GM19468 (cell line): ENCODE measurements around the gene RNF223.
A peak's percentile ranks its signal among the peaks of the same experiment; 100 is the strongest.
"Not testable (repeated sequence)": the region's sequence is repeated elsewhere in the genome, so short reads cannot be mapped to it uniquely, and the experiment has no call there.

ENCODE experiments used
- ATAC-seq: cut with Tn5 transposase; IDR thresholded peaks from one replicate; pipeline ENCODE4 v1.9.1; 2021; ENCODE audit warnings: mild to moderate bottlenecking, moderate library complexity, moderate number of reproducible peaks; ENCODE audit not compliant: unreplicated experiment; ENCODE audit errors: extremely low read depth

RNF223 gene

GRCh38 chr1:1074631-1075147, 583 bp upstream of the RNF223 start:
- ATAC-seq = no peak

- no peak for ATAC-seq
Measured at GRCh38 chr1:1072849-1073742, 1.0 kb downstream of the RNF223 start.

DNA sequence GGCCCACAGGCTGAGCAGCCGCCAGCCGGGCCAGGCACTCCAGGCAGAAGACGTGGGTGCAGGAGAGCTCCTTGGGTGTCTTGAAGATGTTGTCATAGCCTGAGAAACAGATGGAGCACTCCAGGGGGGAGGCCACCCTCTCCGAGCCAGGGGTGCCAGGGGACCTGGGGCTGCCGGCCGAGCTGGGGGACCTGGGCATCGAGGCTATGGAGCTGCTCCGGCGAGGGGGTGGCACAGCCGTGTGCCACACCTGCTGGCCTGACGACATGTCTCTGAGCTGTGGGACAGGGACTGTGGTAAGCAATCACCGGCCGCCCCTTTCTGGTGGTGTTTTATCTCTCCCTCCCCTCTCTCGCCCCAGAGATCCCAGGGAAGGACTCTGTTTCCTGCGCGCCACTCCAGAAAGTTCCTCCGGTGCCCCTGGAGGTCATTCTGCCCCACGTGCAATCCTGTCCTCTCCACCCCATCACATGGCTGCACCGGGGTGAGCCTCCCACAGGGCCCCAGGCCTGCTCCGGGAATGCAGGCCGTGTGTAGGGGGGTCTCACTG, 1.7 kb downstream of the RNF223 start:
- ATAC-seq = no peak

DNA sequence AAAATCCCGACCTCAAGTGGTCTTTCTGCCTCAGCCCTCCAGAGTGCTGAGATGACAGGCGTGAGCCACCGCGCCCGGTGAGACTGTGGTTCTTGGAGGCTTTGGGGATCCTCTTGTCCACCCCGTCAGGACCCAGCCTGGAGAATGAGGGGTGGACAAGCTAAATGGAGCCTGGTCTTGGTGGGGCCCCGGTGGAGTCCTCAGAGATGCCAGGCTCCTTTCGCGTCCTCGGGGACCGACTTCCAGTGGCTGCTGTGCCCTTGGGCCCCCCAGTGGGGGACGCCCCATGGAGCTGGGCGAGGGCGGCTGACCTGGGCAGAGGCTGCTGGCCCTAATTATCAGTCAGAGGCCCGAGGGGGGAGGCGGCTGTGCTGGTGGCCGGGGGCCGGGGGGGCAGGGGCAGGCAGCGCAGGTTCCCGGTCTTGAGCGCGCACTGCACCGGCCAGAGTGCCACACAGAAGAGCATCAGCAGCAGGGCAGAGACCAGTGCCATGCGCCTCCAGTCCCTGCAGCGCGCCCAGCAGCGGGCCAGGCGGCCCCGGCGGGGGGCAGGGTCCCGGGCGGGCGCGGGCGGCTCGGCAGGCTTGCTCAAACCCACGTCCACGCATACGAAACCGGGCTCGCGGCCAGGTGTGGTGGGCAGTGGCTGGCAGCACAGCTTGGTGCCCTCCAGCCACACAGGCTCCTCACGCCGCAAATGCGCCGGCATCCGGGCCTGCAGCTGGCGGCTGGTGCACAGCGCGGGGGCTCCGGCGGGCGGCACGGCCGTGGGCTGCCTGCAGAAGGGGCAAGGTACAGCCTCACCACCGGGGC, 2.4 kb downstream of the RNF223 start:
- no peak for ATAC-seq

- ATAC-seq = no peak
Measured at GRCh38 chr1:1069711-1070676, 4.1 kb downstream of the RNF223 start.

DNA sequence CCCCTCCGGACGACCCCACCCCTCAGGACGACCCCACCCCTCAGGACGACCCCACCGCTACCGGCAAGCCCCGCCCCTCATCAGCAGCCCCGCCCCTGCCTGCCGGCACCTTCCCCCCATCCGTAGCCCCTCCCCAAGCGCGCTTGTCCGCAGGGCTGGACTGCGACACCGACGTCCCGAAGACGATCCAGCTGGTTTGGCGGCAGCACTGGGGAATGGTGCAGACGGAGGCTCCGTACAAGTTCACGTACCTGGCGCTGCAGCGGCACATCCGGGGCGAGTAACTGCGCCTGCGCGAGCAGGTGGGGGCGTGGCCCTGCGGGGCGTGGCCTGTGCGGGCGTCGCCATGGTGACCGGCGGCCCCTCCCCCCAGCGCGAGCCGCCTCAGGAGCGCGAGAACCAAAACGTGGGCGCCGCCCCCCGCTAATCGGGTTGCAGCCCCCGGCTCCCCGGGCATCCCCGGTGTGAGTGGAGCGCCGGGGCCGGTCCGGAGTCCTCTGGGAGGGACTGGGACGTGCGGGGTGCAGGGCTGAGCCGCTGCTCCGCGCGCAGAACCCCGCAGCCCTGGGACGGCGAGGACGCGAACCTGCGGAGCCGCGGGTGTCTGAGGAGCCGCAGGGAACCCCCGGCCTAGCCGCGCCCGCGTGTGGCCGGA, 4.9 kb downstream of the RNF223 start:
- no peak for ATAC-seq

GRCh38 chr1:1068517-1069055, 5.5 kb downstream of the RNF223 start:
- ATAC-seq = no peak

DNA sequence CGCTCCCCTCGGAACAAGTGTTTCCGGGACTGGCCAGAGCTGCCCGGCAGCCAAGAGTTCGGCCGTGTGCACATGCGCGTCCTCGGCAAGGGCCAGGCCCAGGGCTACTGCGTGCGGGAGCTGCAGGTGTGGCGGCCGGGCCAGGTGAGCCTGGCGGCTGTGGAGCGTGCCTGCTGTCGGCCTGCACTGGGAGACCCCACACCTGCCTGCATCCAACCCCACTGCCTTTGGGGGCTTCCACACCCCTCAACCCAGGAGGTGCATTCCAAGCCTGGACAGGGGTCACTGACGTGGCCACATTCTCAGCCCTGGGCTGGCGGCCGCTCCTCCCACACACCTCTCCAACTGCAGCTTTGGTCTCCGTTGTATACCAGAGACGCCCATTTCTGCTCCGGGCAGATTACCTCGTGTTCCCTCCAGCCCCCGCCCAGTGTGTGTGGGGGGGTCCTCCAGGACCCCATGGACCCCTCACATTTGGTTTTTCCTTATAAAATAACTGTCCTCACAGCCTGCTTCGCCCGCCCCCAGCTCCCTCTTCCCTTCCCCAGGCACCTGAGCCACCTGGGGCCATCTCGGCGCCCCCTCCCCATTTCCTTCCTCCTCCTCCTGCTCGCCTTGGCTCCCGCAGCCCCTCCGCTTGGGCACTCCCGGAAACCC, 6.1 kb downstream of the RNF223 start:
- no peak for ATAC-seq

DNA sequence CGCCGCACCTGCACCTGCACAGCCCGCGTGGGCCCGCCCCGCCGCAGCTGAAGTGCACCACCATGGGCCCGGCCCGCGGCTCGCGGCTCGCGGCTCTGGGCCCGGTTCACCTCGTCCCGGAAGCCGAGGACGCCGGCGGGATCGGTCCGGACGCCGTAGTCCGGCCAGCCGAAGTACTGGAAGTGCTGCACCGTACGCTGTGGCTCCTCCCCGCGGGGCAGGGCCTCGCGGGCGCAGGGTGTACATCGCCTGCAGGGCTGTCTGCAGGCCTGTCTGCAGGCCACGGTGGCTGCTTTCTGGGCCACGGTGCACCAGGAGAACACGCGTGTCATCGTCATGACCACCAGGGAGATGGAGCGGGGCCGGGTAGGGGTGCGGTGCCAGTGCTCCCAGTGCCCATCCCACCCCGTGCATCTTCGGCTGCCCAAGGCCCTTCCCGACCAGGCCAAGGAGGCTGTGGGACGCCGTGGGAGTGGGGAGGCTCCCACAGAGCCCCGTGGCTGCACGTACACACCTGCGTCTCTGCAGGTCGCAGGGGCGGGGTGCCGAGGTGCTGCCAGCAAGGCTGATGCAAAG, 6.7 kb downstream of the RNF223 start:
- no peak for ATAC-seq

DNA sequence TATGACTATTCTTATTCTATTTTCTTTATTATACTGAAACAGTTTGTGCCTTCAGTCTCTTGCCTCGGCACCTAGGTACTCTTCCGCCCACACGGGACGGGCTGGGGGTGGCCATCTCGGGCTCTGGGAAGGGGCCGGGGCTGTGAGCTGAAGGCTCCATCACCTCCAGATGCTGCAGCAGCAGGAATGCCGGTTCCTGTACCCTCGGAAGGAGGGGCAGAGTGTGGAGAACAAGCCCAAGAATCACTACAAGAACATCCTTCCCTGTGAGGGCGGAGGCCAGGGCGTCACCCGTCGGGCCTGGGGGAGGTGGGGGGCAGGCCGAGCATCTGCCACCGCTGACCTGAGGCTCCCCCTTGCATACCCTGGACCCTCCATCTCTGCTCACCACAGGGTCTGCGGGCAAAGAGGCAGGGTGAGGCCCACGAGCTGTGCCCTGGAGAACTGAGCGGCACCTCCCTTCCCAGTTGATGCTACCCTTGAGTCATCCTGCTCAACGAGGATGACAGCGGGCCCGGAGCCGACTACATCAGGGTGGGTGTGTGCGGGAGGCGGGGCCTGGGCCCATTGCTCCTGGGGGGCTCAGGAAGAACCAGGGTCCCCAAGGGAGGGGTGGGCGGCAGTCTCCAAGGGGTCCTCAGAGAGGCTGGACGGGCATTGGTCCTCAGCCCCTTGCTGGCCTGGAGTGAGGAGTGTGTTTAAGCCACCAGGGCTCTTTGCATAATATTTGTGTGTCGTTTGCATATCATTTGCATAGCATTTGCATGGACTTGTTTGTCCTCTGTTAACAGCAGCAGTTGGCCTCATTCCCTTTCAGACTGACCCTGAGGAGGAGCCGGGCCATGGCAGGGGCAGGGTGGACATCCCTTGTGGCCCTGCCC, 7.5 kb downstream of the RNF223 start:
- no peak for ATAC-seq

DNA sequence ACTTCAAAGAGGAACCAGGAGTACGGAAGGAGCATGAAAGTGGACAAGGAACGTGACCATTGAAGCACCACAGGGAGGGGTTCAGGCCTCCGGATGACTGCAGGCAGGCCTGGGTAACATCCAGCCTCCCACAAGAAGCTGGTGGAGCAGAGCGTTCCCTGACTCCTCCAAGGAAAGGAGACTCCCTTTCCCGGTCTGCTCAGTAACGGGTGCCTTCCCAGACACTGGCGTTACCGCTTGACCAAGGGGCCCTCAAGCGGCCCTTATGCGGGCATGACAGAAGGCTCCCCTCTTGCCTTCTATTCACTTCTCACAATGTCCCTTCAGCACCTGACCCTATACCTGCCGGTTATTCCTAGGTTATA, 8.2 kb downstream of the RNF223 start:
- ATAC-seq = not testable (repeated sequence)

GRCh38 chr1:1065265-1065939, 8.7 kb downstream of the RNF223 start:
- ATAC-seq = no peak

DNA sequence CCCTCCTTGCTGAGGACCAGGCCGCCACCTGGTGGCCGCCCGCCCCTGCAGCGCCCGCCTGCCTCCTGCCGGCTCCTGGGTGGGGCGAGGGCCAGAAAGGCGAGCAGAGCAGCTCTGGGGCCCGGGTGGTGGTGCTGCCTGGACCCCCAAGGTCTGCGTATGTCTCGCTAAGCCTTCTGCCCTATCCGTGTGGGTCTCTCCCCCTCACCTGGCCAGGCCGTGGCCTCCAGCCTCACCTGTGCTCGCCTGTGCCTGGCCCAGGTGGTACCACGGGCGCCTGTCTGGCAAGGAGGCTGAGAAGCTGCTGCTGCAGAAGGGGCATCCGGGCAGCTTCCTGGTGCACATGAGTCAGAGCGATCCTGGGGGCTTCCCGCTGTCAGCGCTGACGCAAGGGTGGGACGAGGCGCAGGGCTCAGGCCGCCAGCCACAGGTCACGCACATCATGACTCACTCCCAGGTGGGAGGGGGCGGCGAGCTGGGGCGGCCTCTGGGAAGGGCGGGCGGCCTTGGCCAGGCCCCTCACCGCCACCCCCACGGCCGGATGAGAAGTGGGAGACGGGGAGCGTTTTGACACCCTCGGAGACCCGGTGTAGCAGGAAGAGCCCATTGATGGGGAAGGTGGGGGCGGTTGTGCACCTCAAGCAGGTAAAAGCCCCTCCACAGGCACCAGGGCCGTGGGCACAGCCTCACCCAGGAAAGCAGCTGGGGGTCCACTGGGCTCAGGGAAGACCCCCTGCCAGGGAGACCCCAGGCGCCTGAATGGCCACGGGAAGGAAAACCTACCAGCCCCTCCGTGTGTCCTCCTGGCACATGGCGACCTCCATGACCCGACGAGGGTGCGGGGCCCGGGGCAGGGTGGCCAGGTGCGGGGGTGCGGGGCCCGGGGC, 9.9 kb downstream of the RNF223 start:
- ATAC-seq = peak; percentile 25

- no peak for ATAC-seq
Measured at GRCh38 chr1:1063261-1063944, 10.7 kb downstream of the RNF223 start.
